ENCODE results near the gene KCNQ4. TPM values are rescaled to one million over a fixed set of nuclear protein-coding genes. Genes with fewer than 3 reads are reported as not detected.

KCNQ4 gene
- total RNA-seq, 1 donor from 2014 or later: 1.8 TPM

GRCh38 chr1:40861224-40862003 is 77.8 kb downstream of the KCNQ4 start:
- DNase-seq: no peak

GRCh38 chr1:40862008-40862863 is 78.6 kb downstream of the KCNQ4 start, which contains the start of gene CITED4:
Gene CITED4 (minus strand): TSS chr1:40862363. CDS start chr1:40862127, 236 bp downstream.
- DNase-seq: peak; percentile 62

- DNase-seq: no peak
These were observed 84.6 kb downstream of the KCNQ4 start for GRCh38 chr1:40868051-40868723.

- no peak for DNase-seq
These were observed 86.6 kb downstream of the KCNQ4 start for GRCh38 chr1:40870135-40870728.

GRCh38 chr1:40872276-40872675 is 88.7 kb downstream of the KCNQ4 start:
- DNase-seq: no peak

GRCh38 chr1:40873863-40874472 is 90.4 kb downstream of the KCNQ4 start:
- no peak for DNase-seq

GRCh38 chr1:40876436-40876761 is 92.8 kb downstream of the KCNQ4 start:
- no peak for DNase-seq

- no peak for DNase-seq
These were observed 93.3 kb downstream of the KCNQ4 start for GRCh38 chr1:40876891-40877290.

GRCh38 chr1:40877698-40878097 is 94.1 kb downstream of the KCNQ4 start:
- no peak for DNase-seq

GRCh38 chr1:40878906-40879305 is 95.3 kb downstream of the KCNQ4 start:
- DNase-seq: no peak

GRCh38 chr1:40879482-40880175 is 96.0 kb downstream of the KCNQ4 start:
- DNase-seq: no peak

- DNase-seq: no peak
These were observed 97.4 kb downstream of the KCNQ4 start for GRCh38 chr1:40880813-40881549.

- no peak for DNase-seq
These were observed 100.6 kb downstream of the KCNQ4 start for GRCh38 chr1:40884055-40884795.

- no peak for DNase-seq
These were observed 102.9 kb downstream of the KCNQ4 start for GRCh38 chr1:40886318-40887011.

- no peak for DNase-seq
These were observed 103.4 kb downstream of the KCNQ4 start for GRCh38 chr1:40887012-40887378.

- DNase-seq: no peak
These were observed 104.1 kb downstream of the KCNQ4 start for GRCh38 chr1:40887652-40888051.

Data from skin of body (tissue), 2 donors.